ENCODE results near the gene PLEKHG4B.
"Not testable (repeated sequence)": the region's sequence is repeated elsewhere in the genome, so short reads cannot be mapped to it uniquely, and the experiment has no call there.

The PLEKHG4B gene

DNA sequence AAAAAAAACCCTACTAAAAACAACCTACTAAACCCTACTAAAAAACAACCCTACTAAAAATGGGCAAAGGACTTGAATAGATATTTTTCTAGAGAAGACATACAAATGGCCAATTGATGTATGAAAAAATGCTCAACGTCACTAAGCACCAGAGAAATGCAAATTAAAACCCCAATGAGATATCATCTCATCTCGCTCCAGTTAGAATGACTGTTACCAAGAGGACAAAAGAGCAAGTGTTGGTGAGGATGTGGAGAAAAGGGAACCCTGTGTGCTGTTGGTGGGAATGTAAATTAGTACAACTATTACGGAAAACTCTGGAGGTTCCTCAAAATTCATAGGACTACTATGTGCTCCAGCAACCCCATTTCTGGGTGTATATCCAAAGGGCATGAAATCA is 136.9 kb downstream of the PLEKHG4B start:
- peaks cover 21 to 92% of the 10 kb centered on the region in 2 donors for H3K36me3 ChIP-seq (ENCODE audit: control insufficient read depth in 1 of 2, insufficient read depth in 2 of 2, low read length in 2 of 2)
- H3K4me3 ChIP-seq (ENCODE audit: low read depth in 1 of 2, low read length in 2 of 2), result no peak overlapping the region
- no peaks in the 10 kb centered on the region for H3K27me3 ChIP-seq (ENCODE audit: control insufficient read depth in 1 of 2, insufficient read depth in 2 of 2, low read length in 2 of 2)
- H3K9me3 ChIP-seq (ENCODE audit: control insufficient read depth in 1 of 2, low read length in 2 of 2), result no peaks in the 10 kb centered on the region
- no peak overlapping the region for H3K27ac ChIP-seq (ENCODE audit: low read depth, low read length)
- H3K9ac ChIP-seq (ENCODE audit: low read depth in 1 of 2, low read length in 2 of 2), result no peak overlapping the region
- H3K4me1 ChIP-seq (ENCODE audit: control insufficient read depth in 1 of 2, insufficient read depth in 2 of 2, low read length in 2 of 2), result no peaks in the 10 kb centered on the region

DNA sequence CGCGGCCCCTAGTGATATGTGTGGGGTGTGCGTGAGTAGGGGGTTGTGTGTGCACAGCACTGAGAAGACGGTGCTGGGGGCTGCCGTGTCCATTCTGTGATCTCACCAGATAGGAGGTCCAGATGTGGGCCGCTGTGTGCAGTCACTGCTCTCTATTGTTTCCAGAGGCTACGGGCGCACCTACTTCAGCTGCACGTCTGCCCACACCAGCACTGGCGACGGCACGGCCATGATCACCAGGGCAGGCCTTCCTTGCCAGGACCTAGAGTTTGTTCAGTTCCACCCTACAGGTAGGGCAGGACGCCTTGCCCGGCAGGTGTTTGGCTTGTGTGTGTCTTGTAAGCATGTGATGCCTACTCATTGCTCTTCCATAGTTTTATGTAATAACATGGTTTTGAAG is 138.7 kb downstream of the PLEKHG4B start:
- Histone ChIP-seq H3K4me3 (ENCODE audit: low read depth in 1 of 2, low read length in 2 of 2) (no peak overlapping the region), H3K27ac (ENCODE audit: low read depth, low read length) (no peak overlapping the region), H3K27me3 (ENCODE audit: control insufficient read depth in 1 of 2, insufficient read depth in 2 of 2, low read length in 2 of 2) (no peaks in the 10 kb centered on the region), H3K9me3 (ENCODE audit: control insufficient read depth in 1 of 2, low read length in 2 of 2) (no peaks in the 10 kb centered on the region), H3K4me1 (ENCODE audit: control insufficient read depth in 1 of 2, insufficient read depth in 2 of 2, low read length in 2 of 2) (no peaks in the 10 kb centered on the region), H3K9ac (ENCODE audit: low read depth in 1 of 2, low read length in 2 of 2) (no peak overlapping the region), H3K36me3 (ENCODE audit: control insufficient read depth in 1 of 2, insufficient read depth in 2 of 2, low read length in 2 of 2) (peaks cover 20 to 89% of the 10 kb centered on the region in 2 donors)

DNA sequence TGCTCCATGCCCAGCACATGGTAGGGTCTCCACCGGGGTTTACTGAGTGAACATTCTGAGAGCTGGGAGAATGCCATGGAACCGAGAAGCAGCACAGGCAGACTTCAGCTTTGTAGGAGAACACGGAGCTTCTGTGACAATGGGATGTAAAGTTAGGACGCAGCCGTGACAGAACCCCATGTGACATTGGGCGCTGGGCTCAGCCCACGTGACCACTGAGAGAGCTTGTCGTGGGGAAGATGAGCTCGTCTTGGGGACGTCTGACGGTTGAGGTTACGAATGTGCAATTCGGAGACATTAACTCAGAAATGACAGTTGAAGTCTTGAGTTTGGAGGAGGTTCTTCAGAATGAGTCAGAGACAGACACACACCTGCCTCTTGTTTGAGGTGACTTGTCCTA is 139.7 kb downstream of the PLEKHG4B start:
- no peak overlapping the region for H3K27ac ChIP-seq (ENCODE audit: low read depth, low read length)
- H3K4me3 ChIP-seq (ENCODE audit: low read depth in 1 of 2, low read length in 2 of 2), result no peak overlapping the region
- no peaks in the 10 kb centered on the region for H3K27me3 ChIP-seq (ENCODE audit: control insufficient read depth in 1 of 2, insufficient read depth in 2 of 2, low read length in 2 of 2)
- no peak overlapping the region for H3K9ac ChIP-seq (ENCODE audit: low read depth in 1 of 2, low read length in 2 of 2)
- peaks cover 20 to 88% of the 10 kb centered on the region in 2 donors for H3K36me3 ChIP-seq (ENCODE audit: control insufficient read depth in 1 of 2, insufficient read depth in 2 of 2, low read length in 2 of 2)
- no peaks in the 10 kb centered on the region for H3K9me3 ChIP-seq (ENCODE audit: control insufficient read depth in 1 of 2, low read length in 2 of 2)
- no peaks in the 10 kb centered on the region for H3K4me1 ChIP-seq (ENCODE audit: control insufficient read depth in 1 of 2, insufficient read depth in 2 of 2, low read length in 2 of 2)

DNA sequence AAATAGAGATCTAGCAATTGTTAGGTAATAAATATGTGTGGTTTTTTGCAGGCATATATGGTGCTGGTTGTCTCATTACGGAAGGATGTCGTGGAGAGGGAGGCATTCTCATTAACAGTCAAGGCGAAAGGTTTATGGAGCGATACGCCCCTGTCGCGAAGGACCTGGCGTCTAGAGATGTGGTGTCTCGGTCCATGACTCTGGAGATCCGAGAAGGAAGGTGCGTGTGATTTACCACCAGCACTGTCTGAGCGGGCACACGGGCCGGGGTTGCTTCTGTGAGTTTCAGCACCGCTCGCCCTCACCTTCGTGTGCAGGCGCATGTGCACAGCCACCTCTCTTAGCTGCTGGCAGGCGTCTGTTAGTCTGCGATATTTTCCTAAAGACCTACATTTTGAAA is 141.5 kb downstream of the PLEKHG4B start:
- not testable (repeated sequence) for H3K9me3 ChIP-seq (ENCODE audit: control insufficient read depth in 1 of 2, low read length in 2 of 2); H3K4me3 ChIP-seq (ENCODE audit: low read depth in 1 of 2, low read length in 2 of 2); H3K27me3 ChIP-seq (ENCODE audit: control insufficient read depth in 1 of 2, insufficient read depth in 2 of 2, low read length in 2 of 2); H3K9ac ChIP-seq (ENCODE audit: low read depth in 1 of 2, low read length in 2 of 2); H3K27ac ChIP-seq (ENCODE audit: low read depth, low read length); H3K4me1 ChIP-seq (ENCODE audit: control insufficient read depth in 1 of 2, insufficient read depth in 2 of 2, low read length in 2 of 2)
- H3K36me3 ChIP-seq (ENCODE audit: control insufficient read depth in 1 of 2, insufficient read depth in 2 of 2, low read length in 2 of 2), result peaks cover 18 to 81% of the 10 kb centered on the region in 2 donors

DNA sequence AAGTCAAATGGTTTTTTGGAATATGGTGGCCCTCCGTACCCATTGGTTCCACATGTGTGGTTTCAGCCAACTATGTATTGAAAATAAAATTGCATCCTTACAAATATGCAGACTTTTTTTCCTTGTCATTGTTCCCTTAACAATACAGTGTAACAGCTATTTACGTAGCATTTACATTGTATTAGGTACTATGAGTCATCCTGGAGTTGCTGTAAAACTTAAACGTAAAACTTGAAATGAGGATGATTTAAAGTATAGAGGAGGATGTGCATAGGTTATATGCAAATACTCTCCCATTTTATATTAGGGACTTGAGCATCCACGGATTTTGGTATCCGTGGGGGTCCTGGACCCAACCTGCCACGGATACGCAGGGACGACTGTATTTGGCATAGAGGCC is 142.5 kb downstream of the PLEKHG4B start:
- H3K36me3 ChIP-seq (ENCODE audit: control insufficient read depth in 1 of 2, insufficient read depth in 2 of 2, low read length in 2 of 2), result peaks cover 15 to 77% of the 10 kb centered on the region in 2 donors

DNA sequence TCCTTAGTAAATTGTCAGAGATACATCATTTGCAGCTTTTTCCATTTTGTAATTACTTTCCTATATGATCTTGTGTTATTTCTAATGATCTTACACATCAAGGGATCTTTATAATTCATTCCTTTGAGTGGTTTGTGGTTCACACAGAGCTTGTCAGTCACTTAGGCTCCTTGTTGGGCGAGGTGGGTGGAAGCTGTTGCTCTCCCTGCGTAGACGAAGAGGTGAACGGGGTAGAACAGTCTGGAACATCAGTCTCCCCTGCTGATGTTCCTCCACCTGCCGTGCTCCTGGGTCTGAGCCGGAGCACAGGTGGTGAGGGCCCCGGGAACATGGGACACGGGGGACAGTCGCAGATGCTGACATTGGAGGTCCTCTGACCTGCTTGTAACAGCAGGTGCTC is 143.6 kb downstream of the PLEKHG4B start:
- peaks cover 12 to 79% of the 10 kb centered on the region in 2 donors for H3K36me3 ChIP-seq (ENCODE audit: control insufficient read depth in 1 of 2, insufficient read depth in 2 of 2, low read length in 2 of 2)
- not testable (repeated sequence) for H3K27me3 ChIP-seq (ENCODE audit: control insufficient read depth in 1 of 2, insufficient read depth in 2 of 2, low read length in 2 of 2); H3K4me3 ChIP-seq (ENCODE audit: low read depth in 1 of 2, low read length in 2 of 2); H3K9me3 ChIP-seq (ENCODE audit: control insufficient read depth in 1 of 2, low read length in 2 of 2); H3K9ac ChIP-seq (ENCODE audit: low read depth in 1 of 2, low read length in 2 of 2); H3K4me1 ChIP-seq (ENCODE audit: control insufficient read depth in 1 of 2, insufficient read depth in 2 of 2, low read length in 2 of 2); H3K27ac ChIP-seq (ENCODE audit: low read depth, low read length)

More for the DNA sequence above, 142.5 kb downstream of the PLEKHG4B start:
- Histone ChIP-seq H3K4me1 (ENCODE audit: control insufficient read depth in 1 of 2, insufficient read depth in 2 of 2, low read length in 2 of 2) (no peaks in the 10 kb centered on the region), H3K27ac (ENCODE audit: low read depth, low read length) (no peak overlapping the region), H3K9ac (ENCODE audit: low read depth in 1 of 2, low read length in 2 of 2) (no peak overlapping the region), H3K27me3 (ENCODE audit: control insufficient read depth in 1 of 2, insufficient read depth in 2 of 2, low read length in 2 of 2) (no peaks in the 10 kb centered on the region), H3K4me3 (ENCODE audit: low read depth in 1 of 2, low read length in 2 of 2) (no peak overlapping the region), H3K9me3 (ENCODE audit: control insufficient read depth in 1 of 2, low read length in 2 of 2) (no peaks in the 10 kb centered on the region)

DNA sequence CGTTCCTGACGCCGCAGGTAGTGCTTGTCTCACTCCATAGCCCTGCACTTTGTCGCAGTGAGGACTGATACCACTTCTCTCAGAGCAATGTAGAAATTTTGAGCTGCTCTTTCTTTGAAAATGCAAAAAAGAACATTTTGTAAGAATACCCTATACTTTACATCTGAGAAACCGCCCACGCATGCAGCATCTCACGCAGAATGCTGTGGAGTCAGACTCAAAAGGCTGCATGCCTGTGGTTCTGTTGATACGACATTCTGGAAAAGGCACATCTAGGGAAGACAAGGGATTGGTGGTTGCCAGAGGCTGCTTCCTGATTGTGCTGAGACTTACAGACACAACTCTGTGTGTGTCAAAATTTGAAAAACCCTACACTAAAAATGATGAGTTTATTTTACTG is 146.0 kb downstream of the PLEKHG4B start:
- H3K4me3 ChIP-seq (ENCODE audit: low read depth in 1 of 2, low read length in 2 of 2); H3K27me3 ChIP-seq (ENCODE audit: control insufficient read depth in 1 of 2, insufficient read depth in 2 of 2, low read length in 2 of 2); H3K9me3 ChIP-seq (ENCODE audit: control insufficient read depth in 1 of 2, low read length in 2 of 2); H3K27ac ChIP-seq (ENCODE audit: low read depth, low read length); H3K9ac ChIP-seq (ENCODE audit: low read depth in 1 of 2, low read length in 2 of 2); H3K4me1 ChIP-seq (ENCODE audit: control insufficient read depth in 1 of 2, insufficient read depth in 2 of 2, low read length in 2 of 2): not testable (repeated sequence)
- H3K36me3 ChIP-seq (ENCODE audit: control insufficient read depth in 1 of 2, insufficient read depth in 2 of 2, low read length in 2 of 2), result peaks cover 25 to 79% of the 10 kb centered on the region in 2 donors
